ENCODE measurements around the gene CNTN2.
A peak's percentile ranks its signal among the peaks of the same experiment; 100 is the strongest.

The CNTN2 gene

DNA sequence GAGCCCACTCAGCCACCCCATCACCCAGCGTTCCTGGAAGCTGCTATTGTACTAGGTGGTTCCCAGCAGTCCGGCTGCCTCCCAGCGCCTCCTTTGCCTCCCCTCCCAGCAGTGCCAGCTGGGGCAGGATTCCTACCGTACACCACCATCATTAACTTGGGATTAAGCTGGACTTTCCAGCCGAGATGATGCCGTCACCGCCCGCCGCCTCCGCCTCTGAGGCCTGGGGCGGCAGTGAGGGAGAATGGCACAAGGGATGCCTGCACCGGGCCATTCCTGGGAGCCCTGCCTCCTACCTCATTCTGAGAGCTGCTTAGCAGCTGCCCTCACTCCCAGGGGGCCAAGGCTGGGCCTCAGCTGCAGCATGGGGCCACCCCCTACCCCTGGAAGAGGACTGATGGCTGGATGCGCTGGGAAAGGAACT, 13.2 kb downstream of the CNTN2 start:
- no peak for DNase-seq

DNA sequence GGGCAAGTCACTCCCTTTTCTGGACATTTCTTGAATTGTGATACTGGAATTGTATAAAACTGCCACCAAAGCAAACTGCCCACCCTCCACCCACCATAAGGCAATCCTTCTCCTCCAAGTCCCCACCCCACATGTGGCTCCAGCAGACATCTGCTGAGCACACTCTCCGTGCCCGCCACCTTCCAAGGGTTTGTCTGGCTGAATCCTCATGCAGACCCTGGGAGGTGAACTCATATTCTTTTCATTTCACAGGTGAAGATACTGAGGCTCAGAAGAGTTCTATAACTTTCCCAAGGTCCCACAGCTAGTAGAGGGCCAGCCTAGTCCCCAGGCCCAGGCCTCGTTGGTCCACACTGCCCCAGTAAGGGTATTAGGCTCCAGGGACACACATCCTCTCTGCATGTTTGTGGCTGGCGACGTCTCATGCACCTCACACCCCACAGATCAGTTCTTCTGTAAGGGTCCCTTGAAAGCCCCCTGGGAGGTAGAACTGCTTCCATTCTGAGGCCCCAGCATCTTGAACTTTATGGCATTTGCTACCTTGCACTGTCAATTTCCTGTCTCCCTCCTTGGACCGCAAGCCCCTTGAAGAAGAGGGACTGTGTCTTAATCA, 14.1 kb downstream of the CNTN2 start:
- no peak for DNase-seq

DNA sequence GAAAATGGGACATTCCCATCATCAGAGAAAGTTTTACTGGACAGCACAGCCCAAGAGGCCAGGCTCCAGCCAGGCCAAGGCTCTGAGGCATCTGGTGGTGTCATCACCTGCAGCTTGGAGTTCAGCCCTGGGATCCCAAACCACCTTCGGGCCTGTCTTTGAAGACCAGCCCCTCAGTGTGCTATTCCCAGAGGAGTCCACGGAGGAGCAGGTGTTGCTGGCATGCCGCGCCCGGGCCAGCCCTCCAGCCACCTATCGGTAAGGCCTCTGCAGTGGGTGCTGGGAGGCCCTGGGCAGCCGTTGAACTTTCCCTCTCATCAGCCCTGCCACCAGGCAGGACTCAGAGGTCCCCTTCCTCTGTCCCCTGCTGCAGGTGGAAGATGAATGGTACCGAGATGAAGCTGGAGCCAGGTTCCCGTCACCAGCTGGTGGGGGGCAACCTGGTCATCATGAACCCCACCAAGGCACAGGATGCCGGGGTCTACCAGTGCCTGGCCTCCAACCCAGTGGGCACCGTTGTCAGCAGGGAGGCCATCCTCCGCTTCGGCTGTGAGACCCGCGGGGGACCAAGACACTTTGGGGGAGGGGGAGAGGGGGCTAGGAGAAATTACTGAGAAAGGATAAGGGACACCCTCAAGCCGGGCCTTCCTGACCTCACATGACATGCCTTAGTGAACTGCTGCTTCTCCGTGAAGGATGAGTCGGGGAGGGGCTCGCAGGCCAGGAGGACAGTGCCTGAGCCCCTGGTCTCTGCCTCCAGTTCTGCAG, 15.0 kb downstream of the CNTN2 start:
- no peak for DNase-seq

DNA sequence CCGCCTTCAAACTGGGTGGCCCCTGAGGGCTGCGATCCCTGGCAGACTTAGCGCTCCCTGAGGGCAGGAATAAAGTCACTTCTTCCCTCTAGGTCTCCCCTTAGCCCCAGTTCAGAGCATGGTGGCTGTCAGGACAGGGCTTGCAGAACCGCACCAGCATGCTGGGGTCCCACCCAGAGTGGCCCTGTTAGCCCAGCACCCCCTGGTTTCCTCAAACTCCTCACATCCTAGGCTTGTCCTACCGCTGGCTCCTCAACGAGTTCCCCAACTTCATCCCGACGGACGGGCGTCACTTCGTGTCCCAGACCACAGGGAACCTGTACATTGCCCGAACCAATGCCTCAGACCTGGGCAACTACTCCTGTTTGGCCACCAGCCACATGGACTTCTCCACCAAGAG, 15.8 kb downstream of the CNTN2 start:
- no peak for DNase-seq

DNA sequence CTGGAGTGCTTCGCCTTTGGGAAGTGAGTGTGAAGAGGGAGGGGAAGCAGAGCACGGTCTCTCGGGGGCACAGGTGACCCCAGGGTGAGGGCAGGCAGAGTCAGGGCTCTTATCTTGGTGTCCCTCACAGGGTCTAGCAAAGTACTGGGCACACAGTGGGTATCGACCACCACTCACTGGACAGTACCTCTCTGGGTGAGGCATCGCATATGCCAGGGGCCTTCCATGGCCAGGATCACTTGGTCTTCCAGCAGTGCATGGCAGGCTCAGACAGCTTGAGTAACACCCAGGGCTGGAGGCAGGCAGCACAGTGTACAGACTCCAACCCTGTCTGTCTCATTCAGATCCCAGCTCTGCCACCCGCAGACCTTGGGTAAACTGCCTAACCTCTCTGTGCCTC, 16.6 kb downstream of the CNTN2 start:
- DNase-seq = no peak

DNA sequence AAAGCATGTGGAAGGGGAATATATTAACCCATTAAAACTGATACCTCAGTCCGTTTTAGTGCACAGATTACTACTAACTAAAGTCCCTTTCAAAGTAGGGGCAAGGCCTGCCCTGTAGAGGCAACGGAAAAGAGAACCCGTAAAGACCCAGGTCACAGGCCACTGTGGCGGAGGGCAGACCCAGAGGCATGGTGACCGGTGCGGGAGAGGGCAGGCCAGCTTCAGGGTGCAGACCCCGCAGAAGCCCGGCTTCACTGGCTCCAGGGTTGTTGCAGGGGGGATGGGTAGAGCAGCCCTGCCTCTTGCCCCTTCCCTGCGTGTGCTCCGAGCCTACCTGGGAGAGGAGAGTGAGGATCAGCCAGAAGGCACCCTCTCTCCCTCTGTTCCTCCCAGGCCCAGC, 17.7 kb downstream of the CNTN2 start:
- DNase-seq = no peak

DNA sequence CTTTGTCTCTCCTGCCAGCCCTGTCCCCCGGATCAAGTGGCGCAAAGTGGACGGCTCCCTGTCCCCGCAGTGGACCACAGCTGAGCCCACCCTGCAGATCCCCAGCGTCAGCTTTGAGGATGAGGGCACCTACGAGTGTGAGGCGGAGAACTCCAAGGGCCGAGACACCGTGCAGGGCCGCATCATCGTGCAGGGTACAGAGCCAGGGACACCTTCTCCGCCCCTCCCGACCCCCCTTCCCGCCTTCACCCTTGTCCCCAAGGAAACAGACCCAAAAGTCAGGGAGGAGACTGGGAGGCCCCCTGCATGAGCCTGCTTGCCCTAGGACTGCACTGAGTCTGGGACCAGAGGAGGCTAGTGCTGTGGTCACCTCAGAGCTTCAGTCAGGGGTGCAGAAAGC, 18.2 kb downstream of the CNTN2 start:
- no peak for DNase-seq

DNA sequence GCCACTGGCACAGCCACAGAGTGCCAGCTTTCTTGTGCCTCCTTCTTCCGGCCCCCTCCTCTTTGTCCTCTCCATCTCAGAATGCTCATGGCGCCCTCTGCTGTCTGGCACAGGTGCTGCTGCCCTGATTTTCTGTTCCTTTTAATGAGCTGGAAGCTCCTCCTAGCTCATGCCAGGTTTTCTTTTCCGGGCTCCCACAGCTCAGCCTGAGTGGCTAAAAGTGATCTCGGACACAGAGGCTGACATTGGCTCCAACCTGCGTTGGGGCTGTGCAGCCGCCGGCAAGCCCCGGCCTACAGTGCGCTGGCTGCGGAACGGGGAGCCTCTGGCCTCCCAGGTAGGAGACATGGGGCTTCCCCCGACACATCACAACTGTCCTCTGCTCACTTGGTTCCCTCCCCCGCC, 18.7 kb downstream of the CNTN2 start:
- DNase-seq = peak in 46 of 51 donors; percentile 31 to 88 (median 69)

DNA sequence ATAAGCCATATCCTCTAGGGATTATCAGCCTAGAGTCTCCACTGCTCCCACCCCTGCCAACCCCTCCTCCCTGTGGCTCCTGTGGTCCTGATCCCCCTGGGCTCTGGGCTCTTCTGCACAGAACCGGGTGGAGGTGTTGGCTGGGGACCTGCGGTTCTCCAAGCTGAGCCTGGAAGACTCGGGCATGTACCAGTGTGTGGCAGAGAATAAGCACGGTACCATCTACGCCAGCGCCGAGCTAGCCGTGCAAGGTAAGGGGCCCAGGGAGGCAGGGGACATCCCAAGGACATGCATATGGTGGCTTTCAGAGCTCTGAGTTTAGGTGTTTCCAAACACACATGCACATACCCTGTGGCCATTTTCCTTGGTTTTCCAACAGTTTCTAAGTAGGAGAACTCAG, 19.3 kb downstream of the CNTN2 start:
- no peak for DNase-seq

DNA sequence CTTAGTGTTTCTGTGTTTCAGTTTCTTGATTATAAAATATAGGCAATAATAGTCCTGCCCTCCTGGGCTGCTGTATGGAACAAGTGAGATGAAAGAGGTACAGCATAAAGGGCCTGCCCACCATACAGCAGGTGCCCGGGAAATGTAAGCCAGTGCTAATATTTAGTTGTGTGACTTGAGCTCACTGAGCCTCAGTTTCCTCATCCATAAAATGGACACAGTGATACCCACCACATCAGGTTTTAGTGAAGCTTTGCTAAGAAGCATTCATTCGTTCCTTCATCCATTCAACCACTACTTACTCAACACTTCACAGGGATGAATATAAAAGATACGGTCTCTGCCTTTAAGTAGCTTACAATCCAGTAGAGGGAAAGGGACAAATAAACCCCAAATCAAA, 19.9 kb downstream of the CNTN2 start:
- no peak for DNase-seq

DNA sequence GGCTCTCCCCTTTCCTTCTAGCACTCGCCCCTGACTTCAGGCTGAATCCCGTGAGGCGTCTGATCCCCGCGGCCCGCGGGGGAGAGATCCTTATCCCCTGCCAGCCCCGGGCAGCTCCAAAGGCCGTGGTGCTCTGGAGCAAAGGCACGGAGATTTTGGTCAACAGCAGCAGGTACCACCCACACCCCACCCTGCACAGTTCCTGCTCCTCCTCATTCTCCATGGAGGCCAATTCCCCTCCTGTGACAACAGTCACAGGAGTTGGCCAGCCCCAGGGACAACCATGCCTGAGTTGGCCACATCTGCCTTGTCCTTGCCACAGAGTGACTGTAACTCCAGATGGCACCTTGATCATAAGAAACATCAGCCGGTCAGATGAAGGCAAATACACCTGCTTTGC, 21.3 kb downstream of the CNTN2 start:
- DNase-seq = no peak

DNA sequence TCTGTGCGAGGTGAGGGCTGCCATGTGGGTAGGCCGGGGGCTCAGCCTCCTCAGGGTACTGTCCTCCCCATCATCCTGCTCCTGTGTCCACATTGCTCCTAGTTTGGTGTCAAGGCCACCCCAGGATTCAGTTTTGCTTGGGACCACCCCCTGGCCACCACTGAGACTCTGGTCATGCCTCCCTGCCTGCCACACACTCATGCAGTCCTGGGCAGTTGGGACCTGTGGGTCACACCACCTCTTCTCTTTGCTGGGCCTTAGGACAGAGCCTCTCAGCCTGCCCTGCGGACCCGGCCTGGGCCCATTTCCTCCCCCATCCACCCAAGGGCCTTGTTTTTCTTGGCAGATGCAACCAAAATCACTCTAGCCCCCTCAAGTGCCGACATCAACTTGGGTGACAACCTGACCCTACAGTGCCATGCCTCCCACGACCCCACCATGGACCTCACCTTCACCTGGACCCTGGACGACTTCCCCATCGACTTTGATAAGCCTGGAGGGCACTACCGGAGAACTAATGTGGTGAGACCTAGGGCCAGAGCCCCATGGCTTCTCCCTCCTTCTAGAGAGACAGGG, 21.8 kb downstream of the CNTN2 start:
- DNase-seq = no peak

DNA sequence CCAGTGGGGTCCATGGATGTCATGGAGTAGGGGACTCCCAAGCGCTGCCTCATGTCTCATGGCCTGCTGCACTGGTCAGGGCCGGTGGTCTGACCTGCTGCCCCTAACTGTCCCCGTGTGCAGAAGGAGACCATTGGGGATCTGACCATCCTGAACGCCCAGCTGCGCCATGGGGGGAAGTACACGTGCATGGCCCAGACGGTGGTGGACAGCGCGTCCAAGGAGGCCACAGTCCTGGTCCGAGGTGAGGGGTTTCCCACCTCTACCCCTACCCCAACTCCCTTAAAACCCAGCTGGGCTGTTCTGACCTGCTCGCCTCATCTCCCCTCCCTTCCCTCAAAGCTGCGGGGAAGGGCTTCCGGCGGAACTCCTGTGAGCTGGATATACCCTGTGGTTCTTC, 22.7 kb downstream of the CNTN2 start:
- DNase-seq = no peak

DNA sequence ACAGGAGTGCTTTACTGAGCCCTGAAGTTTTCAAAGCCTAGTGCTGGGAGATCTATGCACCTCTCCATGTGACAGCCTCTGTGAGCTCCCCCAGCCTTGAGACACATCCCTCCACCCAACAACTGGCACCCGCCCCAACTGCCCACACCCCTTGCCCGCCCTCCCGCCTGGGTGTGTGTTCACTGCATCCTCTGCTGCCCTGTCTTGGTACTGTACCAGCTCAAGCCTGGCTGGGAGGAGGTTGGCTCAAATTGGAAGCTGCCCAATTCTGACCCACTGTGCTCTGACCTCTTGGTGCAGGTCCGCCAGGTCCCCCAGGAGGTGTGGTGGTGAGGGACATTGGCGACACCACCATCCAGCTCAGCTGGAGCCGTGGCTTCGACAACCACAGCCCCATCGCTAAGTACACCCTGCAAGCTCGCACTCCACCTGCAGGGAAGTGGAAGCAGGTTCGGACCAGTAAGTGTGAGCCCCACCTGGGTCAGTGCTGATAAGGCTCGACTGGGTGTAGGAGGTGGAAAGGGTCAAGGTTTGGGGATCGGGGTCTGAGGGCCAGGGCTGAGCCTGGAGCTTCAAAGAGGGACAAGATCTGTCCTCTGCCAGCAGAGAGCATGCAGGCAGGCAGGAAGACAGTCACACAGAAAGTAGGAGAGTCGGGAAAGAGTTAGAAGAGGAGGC, 23.3 kb downstream of the CNTN2 start:
- DNase-seq = no peak

DNA sequence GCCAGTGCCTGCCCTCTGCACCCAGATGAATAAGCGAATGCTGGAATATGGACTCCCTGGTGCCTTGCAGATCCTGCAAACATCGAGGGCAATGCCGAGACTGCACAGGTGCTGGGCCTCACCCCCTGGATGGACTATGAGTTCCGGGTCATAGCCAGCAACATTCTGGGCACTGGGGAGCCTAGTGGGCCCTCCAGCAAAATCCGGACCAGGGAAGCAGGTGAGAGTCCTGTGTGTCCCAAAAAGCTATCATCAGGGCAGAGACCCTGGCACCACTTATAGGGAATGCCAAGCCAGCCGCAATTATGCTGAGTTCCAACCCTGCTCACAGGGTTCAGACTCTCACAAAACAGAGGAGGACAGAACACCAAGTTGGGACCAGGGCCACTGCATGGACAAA, 24.0 kb downstream of the CNTN2 start:
- DNase-seq = no peak

DNA sequence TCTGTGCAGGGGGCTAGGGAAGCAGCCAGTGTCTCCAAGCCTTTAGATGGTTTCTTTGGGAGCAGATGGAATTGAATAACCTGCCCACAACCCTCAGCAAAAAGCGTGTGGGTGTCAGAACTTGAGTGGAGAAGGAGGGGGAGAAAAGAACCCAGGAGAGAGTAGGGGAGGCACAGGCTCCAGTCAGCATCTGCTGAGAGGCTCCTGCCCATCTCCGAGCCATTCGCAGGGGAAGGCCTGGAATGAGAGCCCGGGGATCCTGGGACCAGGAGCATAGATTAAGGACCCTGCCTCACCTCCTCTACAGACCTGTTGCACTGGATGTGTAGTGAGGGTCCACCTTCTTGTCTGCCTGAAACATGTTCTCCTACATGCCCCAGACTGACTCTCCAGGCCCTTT, 25.0 kb downstream of the CNTN2 start:
- DNase-seq = no peak

DNA sequence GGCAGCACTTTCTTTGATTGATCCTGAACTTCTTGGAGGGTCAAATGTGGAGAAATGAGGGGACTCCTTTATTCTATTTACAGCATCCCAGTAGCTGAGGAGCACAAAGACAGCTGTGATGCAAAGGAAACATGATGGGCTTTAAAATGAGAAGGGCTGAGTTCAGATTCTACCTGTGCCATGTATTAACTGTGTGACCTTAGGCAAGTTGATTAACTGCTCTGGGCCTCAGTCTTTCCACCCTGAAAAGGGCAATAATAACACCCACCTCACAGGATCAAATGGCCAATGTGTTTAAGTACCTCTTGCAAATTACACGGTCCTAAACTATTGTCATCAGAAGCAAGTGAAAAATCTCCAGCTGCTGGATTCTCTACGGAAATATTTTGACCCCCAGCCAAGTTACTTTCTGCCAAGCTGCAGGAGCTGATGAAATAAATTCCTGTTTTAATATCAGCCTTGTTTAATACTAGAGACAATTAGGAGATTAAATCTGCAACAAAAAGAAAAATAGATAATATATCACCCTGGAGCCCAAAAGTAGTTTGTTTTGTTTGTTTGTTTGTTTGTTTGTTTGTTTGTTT, 25.5 kb downstream of the CNTN2 start:
- no peak for DNase-seq

DNA sequence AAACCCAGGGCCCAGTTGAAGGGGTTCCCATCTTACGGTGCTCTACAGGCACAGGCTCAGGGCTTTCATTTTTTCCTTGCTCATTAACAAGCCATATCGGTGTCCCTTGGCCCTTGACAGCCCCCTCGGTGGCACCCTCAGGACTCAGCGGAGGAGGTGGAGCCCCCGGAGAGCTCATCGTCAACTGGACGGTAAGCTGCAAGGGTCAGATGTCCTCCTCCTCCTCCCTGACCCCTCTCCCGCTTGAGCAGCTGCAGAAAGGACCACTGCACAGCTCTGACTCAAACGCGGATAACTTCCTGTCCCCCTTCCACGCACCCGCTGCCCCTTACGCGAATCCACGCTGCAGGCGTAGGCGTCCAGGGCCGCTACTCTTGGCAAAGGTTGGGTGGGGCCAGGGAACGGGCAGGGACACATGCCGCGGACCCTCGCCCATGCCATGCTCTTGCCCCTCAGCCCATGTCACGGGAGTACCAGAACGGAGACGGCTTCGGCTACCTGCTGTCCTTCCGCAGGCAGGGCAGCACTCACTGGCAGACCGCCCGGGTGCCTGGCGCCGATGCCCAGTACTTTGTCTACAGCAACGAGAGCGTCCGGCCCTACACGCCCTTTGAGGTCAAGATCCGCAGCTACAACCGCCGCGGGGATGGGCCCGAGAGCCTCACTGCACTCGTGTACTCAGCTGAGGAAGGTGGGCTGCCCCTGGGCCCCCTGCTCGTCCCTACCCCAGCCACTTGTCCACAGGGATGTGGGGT, 26.5 kb downstream of the CNTN2 start:
- no peak for DNase-seq

DNA sequence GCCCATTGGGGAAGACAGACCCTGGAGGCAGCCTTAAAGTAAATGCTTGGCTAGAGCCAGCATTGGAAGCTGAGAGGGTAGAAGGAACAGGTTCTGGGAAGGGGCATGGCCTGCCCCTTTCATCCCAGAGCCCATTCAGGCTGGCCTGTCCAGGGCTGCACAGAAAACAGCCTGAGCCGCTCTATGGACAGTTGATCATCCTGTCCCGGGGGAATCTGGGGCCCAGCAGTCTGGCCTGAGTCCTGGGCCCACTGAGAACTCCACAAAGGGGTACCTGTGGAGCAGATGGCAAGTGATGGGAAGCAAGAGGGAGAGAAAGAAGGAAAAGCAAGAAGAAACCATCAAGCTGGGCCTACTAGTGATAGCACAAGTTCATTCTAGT, 28.0 kb downstream of the CNTN2 start:
- DNase-seq = no peak

DNA sequence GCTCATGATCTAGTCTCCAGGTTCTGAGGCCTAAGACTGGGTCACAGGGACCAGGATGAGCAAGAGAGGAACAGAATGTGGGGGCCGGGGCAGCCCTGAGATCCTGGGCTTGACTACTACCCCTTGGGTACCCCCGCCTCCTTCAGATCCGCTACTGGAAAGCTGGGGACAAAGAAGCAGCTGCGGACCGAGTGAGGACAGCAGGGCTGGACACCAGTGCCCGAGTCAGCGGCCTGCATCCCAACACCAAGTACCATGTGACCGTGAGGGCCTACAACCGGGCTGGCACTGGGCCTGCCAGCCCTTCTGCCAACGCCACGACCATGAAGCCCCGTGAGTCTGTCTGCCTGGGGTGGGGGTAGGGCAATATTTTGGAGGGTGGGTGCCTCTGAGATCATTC, 28.8 kb downstream of the CNTN2 start:
- DNase-seq = peak in 18 of 51 donors; percentile 17 to 66 (median 46)

DNA sequence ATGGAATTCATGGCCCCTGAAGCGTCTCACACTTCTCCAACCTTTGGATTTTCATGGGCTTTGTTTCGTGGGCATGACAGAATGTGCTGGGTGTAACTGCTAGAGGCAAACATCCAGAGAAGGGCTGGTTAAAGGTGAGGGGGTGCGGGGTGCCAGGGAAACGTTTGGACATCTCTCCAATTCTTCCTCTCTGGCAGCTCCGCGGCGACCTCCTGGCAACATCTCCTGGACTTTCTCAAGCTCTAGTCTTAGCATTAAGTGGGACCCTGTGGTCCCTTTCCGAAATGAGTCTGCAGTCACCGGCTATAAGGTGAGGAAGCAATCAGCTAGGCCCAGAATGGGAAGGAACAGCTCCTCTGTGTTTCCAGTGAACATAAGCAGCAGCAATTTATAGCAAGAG, 29.3 kb downstream of the CNTN2 start:
- DNase-seq = no peak

DNA sequence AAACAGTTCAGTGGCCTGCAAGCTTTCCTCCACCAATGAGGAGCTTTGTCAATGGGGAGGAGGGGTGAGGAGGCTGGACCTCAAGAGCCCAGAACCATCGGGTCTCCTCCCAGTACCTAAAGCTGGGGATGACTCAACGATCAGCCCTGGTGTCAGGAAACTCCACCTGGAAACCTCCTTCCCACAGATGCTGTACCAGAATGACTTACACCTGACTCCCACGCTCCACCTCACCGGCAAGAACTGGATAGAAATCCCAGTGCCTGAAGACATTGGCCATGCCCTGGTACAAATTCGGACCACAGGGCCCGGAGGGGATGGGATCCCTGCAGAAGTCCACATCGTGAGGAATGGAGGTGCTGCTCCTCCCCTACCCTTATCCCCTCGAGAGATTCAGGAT, 29.9 kb downstream of the CNTN2 start:
- no peak for DNase-seq
